SKM-1 (cell line): ENCODE data around the gene TMEM38B.

ENCODE experiments used
- DNase-seq: peaks from one replicate; lab custom pipeline; 2025; ENCODE audit not compliant: unreplicated experiment; lab: John Stamatoyannopoulos, UW

The TMEM38B gene

DNA sequence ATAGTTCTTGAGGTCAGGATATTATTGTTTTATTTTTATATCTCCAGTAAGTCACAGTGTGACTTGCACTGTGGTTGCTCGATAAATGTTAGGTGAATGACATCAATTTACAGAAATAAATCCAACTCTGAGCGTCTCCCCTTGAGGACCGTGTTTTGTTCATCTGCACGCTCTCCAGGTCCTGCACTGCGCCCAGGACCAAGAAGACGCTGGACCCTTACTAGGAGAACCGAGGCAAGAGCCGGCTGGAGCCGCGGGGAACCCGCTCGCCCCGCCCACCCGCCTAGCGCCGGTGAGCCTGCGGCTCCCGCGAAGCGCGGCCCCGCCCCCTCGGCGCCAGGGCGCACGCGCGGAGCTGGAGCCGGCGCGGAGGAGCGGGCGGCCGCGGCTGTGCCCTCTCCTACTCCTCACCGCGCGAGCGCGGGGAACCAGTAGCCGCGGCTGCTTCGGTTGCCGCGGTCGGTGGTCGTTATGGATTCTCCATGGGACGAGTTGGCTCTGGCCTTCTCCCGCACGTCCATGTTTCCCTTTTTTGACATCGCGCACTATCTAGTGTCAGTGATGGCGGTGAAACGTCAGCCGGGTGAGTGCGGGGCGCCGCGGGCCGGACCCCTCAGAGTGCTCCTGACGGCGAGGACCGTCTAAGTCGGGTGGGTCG, at the start of gene TMEM38B:
Gene TMEM38B, plus strand, starts transcription at position 352 of the 658 bp plus-strand sequence. Its CDS starts 120 bp downstream, at position 472.
- no peak for DNase-seq

GRCh38 chr9:105646879-105647594, 47.3 kb upstream of the TMEM38B start:
- DNase-seq: no peak

GRCh38 chr9:105647595-105648349, 46.6 kb upstream of the TMEM38B start:
- DNase-seq: no peak

DNA sequence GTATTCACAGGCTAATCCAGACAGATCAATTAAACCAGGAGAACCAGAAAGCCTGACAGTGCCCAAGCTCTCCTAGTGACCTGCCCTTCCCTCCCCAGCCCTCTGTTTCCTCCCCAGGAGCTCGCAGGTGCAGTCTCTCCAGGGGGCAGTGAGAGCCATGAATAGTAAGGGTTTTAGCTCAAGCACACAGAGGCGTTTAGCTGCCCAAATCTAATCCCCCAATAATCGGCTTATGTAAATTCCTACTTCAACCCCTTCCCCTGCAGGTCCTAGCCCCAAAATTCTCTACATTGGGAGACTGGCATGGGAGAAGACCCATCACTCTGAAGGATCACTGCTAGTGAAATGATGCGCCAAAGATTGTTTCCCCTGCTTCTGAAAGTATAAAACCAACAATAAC, 42.5 kb upstream of the TMEM38B start:
- no peak for DNase-seq

- no peak for DNase-seq
Observed at GRCh38 chr9:105656131-105656921, 38.0 kb upstream of the TMEM38B start.

DNA sequence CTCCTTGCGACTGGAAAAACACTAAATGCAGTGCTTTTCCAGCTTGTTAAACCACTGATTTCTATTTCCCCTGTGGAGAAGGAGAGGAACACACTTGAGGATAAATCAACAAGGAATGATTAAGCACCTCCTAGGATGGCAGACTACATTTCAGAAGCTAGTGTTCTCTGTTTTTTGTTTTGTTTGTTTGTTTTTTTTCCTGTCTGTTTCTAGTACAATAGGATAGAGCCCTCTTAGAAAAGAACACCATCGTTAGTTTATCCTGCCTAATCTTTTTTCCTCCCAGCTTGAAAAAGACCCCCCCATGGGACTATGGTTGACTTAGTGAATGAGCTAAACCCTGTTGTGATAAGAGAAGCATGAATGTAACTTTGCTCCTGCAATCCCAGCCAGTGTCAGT, 36.0 kb upstream of the TMEM38B start:
- no peak for DNase-seq

DNA sequence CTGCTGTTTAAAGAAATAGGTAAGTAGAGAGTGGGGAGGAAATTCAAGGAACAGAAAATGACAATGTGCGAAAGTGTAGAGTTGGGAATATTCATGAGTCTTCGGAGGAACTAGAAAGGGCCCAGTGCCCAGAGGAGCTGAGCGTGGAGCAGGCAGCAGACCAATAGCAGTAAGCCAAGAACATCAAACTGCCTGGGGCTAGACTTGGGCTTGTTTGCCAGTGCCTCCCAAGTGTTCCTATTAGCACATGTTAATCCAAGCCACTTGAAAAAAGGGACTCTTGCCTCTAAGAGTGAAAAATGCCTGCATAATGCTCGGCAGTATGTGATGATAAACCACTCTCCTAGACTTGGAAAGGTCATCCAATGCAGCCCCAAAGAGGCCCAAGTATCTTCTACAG, 33.3 kb upstream of the TMEM38B start:
- no peak for DNase-seq

GRCh38 chr9:105662184-105663104, 31.9 kb upstream of the TMEM38B start, which contains the start of gene TAL2:
TSS of gene TAL2 (plus strand) at chr9:105662457. CDS start at chr9:105662497, 40 bp downstream.
- no peak for DNase-seq

GRCh38 chr9:105663914-105664313, 30.4 kb upstream of the TMEM38B start:
- no peak for DNase-seq

- DNase-seq: no peak
Observed at GRCh38 chr9:105667867-105668266, 26.5 kb upstream of the TMEM38B start.

- DNase-seq: no peak
Observed at GRCh38 chr9:105670315-105670714, 24.0 kb upstream of the TMEM38B start.

- no peak for DNase-seq
Observed at GRCh38 chr9:105670775-105671174, 23.6 kb upstream of the TMEM38B start.

GRCh38 chr9:105672711-105673234, 21.6 kb upstream of the TMEM38B start:
- peak; percentile 62 for DNase-seq

- no peak for DNase-seq
Observed at GRCh38 chr9:105673850-105674387, 20.4 kb upstream of the TMEM38B start.

DNA sequence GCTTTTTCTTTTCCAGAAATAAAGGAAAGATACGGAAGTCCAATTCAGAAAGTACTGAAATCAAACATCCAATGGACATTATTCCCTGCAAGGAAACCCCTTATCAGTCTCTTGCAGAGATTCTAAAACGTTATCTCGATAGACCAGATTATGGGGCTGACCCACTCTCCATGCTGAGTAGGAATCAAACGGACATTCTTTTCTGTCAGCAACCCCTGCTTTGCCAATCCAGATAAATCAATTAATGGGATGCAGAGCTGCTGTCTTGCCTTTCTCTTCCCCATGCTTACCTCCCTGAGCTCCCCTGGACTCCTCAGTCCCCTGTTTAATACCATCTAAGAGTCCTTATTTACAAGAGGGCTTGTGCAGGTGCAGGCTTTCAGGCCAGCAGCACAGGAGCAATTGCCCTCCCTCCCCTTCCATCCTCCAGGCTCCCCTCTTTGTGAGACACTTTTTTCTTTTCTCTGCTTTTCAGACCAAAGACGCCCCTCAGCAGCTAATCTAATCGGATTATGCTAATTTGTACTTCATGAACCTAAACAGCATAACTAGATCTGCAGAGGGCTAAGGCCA, 17.9 kb upstream of the TMEM38B start:
- DNase-seq: no peak

GRCh38 chr9:105678163-105678562, 16.2 kb upstream of the TMEM38B start:
- DNase-seq: no peak

GRCh38 chr9:105678781-105679180, 15.6 kb upstream of the TMEM38B start:
- no peak for DNase-seq

DNA sequence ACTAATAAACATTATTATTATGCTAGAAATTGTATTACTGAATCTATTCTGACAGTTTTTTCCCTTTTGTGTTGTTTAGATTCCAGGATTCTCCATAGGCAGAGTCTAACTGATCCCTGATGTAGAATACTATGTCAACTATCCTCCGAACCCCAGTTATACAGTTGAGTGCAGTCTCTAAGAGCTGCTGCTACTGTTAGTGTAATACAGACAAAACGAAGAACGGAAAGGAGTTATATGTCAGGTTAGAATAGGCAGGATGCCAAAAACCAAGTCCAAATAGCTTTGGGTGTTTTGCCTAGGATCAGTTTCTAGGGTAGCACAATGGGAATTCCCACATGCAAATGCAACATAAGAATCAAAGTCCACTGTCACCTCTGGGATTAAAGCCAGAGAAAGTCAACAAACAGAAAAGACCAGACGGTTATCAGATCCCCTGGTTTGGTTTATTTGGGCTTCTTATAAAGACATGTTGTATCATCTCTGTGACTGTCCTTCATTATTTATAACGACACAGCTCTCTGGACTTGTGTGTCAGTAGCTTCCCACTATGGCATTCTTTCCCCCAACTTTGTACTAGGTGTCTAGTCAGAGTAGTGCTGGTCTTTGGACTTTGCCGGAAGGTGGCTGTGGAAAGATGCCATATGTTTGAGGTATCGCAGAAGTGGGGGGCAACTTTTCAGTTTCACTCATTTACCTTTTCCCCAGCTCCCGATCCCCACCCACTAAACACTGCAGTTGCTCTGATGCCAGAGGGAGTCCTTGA, 14.9 kb upstream of the TMEM38B start:
- no peak for DNase-seq
